Epithelial cell of proximal tubule (primary cell): Measurements from ENCODE around the gene FRMD1. TPM values are rescaled to one million over a fixed set of nuclear protein-coding genes. Genes with fewer than 3 reads are reported as not detected.

Experiments used
- DNase-seq: peaks from one replicate; pipeline ENCODE4 v3.0.0-alpha.2; 2011; ENCODE audit warnings: low read depth
- H3K4me3 ChIP-seq: 2 replicates; pipeline ENCODE4 v1.5.1; 2011; ENCODE audit warnings: low read depth, mild to moderate bottlenecking, low read length
- CTCF ChIP-seq: conservative IDR thresholded peaks from 2 replicates; pipeline ENCODE4 v1.5.1; 2012; ENCODE audit warnings: low read depth, mild to moderate bottlenecking, low read length
- total RNA-seq: library from RNA; depleted of rRNA; stranded (reverse); fragments of >200 nt; gene quantifications from 2 replicates; pipeline ENCODE4 v1.2.3, GENCODE V29; 2015

The FRMD1 gene
- total RNA-seq, 1 donor from 2014 or later = not detected

- no peak for DNase-seq
- H3K4me3 ChIP-seq = no peak overlapping the region
- no peak for TF ChIP-seq CTCF
Observed at GRCh38 chr6:168044521-168045130, 34.4 kb downstream of the FRMD1 start.

- no peak for TF ChIP-seq CTCF
Observed at GRCh38 chr6:168043848-168044415, 35.1 kb downstream of the FRMD1 start.

GRCh38 chr6:168043193-168043847, 35.7 kb downstream of the FRMD1 start:
- no peak for DNase-seq

More at GRCh38 chr6:168043848-168044415, 35.1 kb downstream of the FRMD1 start:
- DNase-seq = no peak
- no peak overlapping the region for H3K4me3 ChIP-seq

GRCh38 chr6:168042426-168043192, 36.4 kb downstream of the FRMD1 start:
- no peak overlapping the region for H3K4me3 ChIP-seq
- no peak for TF ChIP-seq CTCF
- DNase-seq = no peak

More at GRCh38 chr6:168043193-168043847, 35.7 kb downstream of the FRMD1 start:
- TF ChIP-seq CTCF = no peak
- H3K4me3 ChIP-seq = no peak overlapping the region

- DNase-seq = no peak
- TF ChIP-seq CTCF = no peak
- H3K4me3 ChIP-seq = no peak overlapping the region
Observed at GRCh38 chr6:168041928-168042327, 37.1 kb downstream of the FRMD1 start.

GRCh38 chr6:168040856-168041496, 38.0 kb downstream of the FRMD1 start:
- DNase-seq = no peak
- H3K4me3 ChIP-seq = no peak overlapping the region
- no peak for TF ChIP-seq CTCF
